CD4-positive, alpha-beta memory T cell (primary cell): Measurements from ENCODE around the gene GNB1L. TPM values are rescaled to one million over a fixed set of nuclear protein-coding genes. Genes with fewer than 3 reads are reported as not detected.

Source experiments
- CTCF ChIA-PET: fragments of 350-600 bp; sonication (Branson Sonifier 250); formaldehyde crosslinking; loops from one replicate; lab custom pipeline; 2021; ENCODE audit warnings: inconsistent platforms; ENCODE audit not compliant: partially characterized antibody; lab: Charles Lee
- POLR2A ChIA-PET: fragments of 350-600 bp; sonication (Branson Sonifier 250); formaldehyde crosslinking; loops from one replicate; lab custom pipeline; 2021; ENCODE audit not compliant: partially characterized antibody; lab: Charles Lee
- DNase-seq, 5 donors: peaks; one replicate each; pipeline versions ENCODE4 v3.0.0 to v3.0.0-alpha.2; 2020 to 2022; ENCODE audit warnings: mixed read lengths in 1 of 5
- H3K27ac ChIP-seq: one replicate; pipeline ENCODE4 v1.7.0; 2013; ENCODE audit warnings: low read depth, low read length
- H3K27me3 ChIP-seq: 2 replicates; pipeline ENCODE4 v1.7.0; 2013; ENCODE audit warnings: mild to moderate bottlenecking, low read length, moderate library complexity; ENCODE audit not compliant: insufficient read depth
- H3K36me3 ChIP-seq: 2 replicates; pipeline ENCODE4 v1.7.0; 2013; ENCODE audit warnings: mild to moderate bottlenecking, low read length, moderate library complexity; ENCODE audit not compliant: insufficient read depth
- H3K4me1 ChIP-seq: 2 replicates; pipeline ENCODE4 v1.7.0; 2013; ENCODE audit warnings: mild to moderate bottlenecking, low read length, moderate library complexity; ENCODE audit not compliant: insufficient read depth
- H3K4me3 ChIP-seq, 2 donors: one replicate each; pipeline ENCODE4 v1.7.0; 2013; ENCODE audit warnings: low read length in 2 of 2, mild to moderate bottlenecking in 1 of 2
- H3K9me3 ChIP-seq, 2 donors: one replicate each; pipeline ENCODE4 v1.7.0; 2013; ENCODE audit warnings: low read length in 2 of 2, control low read depth in 1 of 2; ENCODE audit not compliant: control insufficient read depth in 1 of 2
- H3K27ac Mint-ChIP-seq, 7 donors: one replicate each; pipeline ENCODE4 v1.8.0; 2020 to 2021; ENCODE audit warnings: mixed read lengths in 7 of 7, mild to moderate bottlenecking in 6 of 7, inconsistent platforms in 3 of 7, moderate library complexity in 3 of 7
- H3K27me3 Mint-ChIP-seq, 2 donors: one replicate each; pipeline ENCODE4 v1.8.0; 2020 to 2021; ENCODE audit warnings: mixed read lengths in 2 of 2
- H3K36me3 Mint-ChIP-seq, 2 donors: one replicate each; pipeline ENCODE4 v1.8.0; 2020 to 2021; ENCODE audit warnings: mixed read lengths in 2 of 2, inconsistent platforms in 1 of 2, mild to moderate bottlenecking in 1 of 2
- H3K4me1 Mint-ChIP-seq, 4 donors: one replicate each; pipeline ENCODE4 v1.8.0; 2020 to 2021; ENCODE audit warnings: mixed read lengths in 4 of 4, mild to moderate bottlenecking in 1 of 4
- H3K4me3 Mint-ChIP-seq, 8 donors: one replicate each; pipeline ENCODE4 v1.8.0; 2020 to 2021; ENCODE audit warnings: mixed read lengths in 8 of 8, mild to moderate bottlenecking in 7 of 8, moderate library complexity in 6 of 8, inconsistent platforms in 3 of 8
- H3K9me3 Mint-ChIP-seq, 8 donors: one replicate each; pipeline ENCODE4 v1.8.0; 2020 to 2021; ENCODE audit warnings: mixed read lengths in 8 of 8, mild to moderate bottlenecking in 5 of 8, inconsistent platforms in 3 of 8, moderate library complexity in 1 of 8
- intact Hi-C: fragments of 100-400 bp; cut with micrococcal nuclease; formaldehyde crosslinking; loops from one replicate; pipeline ENCODE4 v1.15.1; 2023
- polyA plus RNA-seq, 2 donors: library from polyadenylated mRNA; unstranded; fragments of 300-500 nt; fragmentation: Illumina TruSeq; gene quantifications; one replicate each; pipeline ENCODE4 v1.2.3, GENCODE V29; 2021
- total RNA-seq, 2 experiments: library from RNA; stranded (reverse); gene quantifications; one replicate each; pipeline ENCODE4 v1.2.3, GENCODE V29; 2021

GNB1L gene
- total and polyA plus RNA-seq, 4 experiments from 2014 or later, result 7.9 to 14.6 (median 10.7) TPM

DNA sequence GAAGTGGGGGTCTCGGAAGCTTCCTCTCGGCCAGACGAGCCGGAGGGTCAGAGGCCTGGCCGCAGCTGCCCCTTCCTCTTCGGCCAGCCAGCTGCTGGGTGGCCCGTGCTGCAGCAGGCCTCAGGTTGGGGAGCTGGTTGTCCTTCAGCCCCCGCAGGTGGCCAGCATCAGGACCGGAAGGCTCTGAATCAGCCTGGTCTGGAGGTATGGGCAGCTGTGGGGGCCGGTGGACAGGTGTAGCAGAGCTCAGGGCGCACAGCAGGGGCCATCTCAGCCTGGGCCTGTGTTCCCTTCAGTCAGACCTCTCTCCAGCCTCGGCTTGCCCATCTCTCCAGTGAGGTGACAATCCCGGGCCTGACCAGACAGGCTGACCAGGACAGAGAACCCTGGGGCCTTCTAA lies 107.9 kb downstream of the GNB1L start:
- no peaks in the 10 kb centered on the region for H3K9me3 ChIP-seq
- Mint-ChIP-seq H3K27ac (no peak overlapping the region), H3K4me3 (no peak overlapping the region), H3K4me1 (no peaks in the 10 kb centered on the region), H3K27me3 (no peaks in the 10 kb centered on the region), H3K9me3 (no peaks in the 10 kb centered on the region), H3K36me3 (no peaks in the 10 kb centered on the region)
- H3K4me3 ChIP-seq, result no peak overlapping the region
- intact Hi-C loops, result no loop called here
- POLR2A ChIA-PET, result no interaction called here
- no peak overlapping the region for H3K27ac ChIP-seq
- CTCF ChIA-PET, result interaction anchor here (1.8 kb wide), 1 partner anchor 10 kb away, joined by 5 read pairs; no protein-coding TSS in a partner anchor
- H3K36me3 ChIP-seq, result no peaks in the 10 kb centered on the region
- H3K27me3 ChIP-seq, result no peaks in the 10 kb centered on the region
- DNase-seq, result no peak
- no peaks in the 10 kb centered on the region for H3K4me1 ChIP-seq

DNA sequence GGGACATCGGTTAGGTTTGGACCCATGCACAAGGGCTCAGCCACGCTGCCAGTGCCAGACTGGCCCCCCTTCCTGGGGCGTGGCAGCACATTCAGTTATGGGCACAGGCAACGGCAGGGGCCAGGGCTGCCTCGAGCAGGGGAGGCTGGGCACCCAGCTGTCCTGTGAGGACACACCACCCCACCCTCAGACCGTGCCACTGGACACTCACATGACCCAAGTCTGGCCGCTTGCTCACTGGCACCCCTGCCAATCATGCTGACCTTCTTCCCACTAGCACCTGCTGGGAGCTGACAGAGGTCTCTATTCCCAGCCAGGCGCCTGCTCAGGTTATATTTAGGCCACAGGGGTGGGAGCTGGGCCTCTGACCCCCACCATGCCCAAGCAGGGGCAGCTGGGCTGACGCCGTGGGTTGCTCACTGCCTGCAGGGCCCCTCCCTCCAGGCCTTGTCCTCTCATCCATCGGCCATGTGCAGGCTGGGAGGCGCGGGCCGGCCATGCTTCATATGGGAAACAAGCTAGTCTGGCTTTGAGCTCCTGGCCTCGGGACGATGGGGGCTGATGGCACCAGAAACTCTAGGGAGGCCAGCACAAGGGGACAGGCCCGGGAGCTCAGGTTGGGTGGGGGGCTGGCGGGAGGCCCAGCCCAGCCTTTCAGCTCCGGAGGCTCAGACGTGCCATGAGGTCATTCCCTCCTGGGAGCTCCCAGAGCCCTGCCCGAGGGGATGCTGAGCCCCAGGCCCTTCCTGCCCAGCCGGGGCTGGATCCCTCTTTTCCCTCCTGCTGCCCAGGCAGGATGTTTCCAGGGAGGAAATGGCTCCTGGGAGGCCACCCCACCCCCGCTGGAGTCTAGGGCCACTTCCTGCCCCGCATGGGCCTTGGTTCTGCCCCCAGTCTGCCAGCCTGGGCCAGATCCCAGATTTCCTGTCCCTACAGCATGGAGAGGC lies 109.2 kb downstream of the GNB1L start:
- Histone ChIP-seq H3K27me3 (no peaks in the 10 kb centered on the region), H3K9me3 (no peaks in the 10 kb centered on the region), H3K27ac (no peak overlapping the region), H3K4me3 (no peak overlapping the region), H3K4me1 (no peaks in the 10 kb centered on the region), H3K36me3 (no peaks in the 10 kb centered on the region)
- ChIA-PET POLR2A (interaction anchor here (0.8 kb wide), 1 partner anchor 168 kb away, joined by 3 read pairs; no protein-coding TSS in a partner anchor), CTCF (interaction anchor here (1.3 kb wide), 1 partner anchor 15 kb away, joined by 3 read pairs; no protein-coding TSS in a partner anchor)
- DNase-seq, result no peak
- Mint-ChIP-seq H3K9me3 (no peaks in the 10 kb centered on the region), H3K27me3 (no peaks in the 10 kb centered on the region), H3K36me3 (no peaks in the 10 kb centered on the region), H3K4me3 (no peak overlapping the region), H3K4me1 (no peaks in the 10 kb centered on the region), H3K27ac (no peak overlapping the region)
- intact Hi-C loops, result no loop called here

DNA sequence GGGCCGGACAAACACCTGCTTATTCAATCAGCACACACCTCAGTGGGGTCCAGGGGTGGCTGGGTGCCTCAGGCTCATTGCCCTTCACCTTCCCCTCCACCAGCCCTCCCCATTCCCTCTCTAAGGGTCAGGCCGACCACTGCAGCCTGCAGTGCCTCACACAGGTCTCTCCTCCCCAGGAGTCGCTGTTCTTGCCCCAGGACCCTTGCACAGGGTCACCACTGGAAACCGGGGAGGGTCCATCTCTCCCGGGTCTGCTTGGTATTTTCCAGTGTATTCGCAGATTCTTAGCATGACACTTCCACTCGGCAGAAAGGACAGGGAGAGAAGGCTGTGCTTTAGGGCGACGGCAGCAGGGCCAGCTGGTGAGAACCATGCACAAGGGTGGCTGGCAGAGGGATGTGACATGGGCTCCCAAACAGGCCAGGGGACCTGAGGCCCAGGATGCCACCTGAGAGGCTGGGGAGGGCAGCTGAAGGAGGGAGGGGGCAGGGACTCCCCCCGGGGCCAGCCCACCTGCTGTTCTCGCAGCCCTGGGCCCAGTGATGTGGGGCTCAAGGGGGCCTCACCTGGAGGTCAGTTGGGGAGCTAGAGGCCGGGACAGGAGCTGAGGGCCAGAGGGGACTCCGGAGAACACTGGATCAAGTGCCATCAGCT lies 110.2 kb downstream of the GNB1L start:
- ChIA-PET CTCF (interaction anchor here (1.3 kb wide), 1 partner anchor 14 kb away, joined by 3 read pairs; no protein-coding TSS in a partner anchor), POLR2A (interaction anchor here (0.8 kb wide), 1 partner anchor 169 kb away, joined by 3 read pairs; no protein-coding TSS in a partner anchor)
- no peaks in the 10 kb centered on the region for H3K4me1 ChIP-seq
- H3K9me3 Mint-ChIP-seq, result no peaks in the 10 kb centered on the region
- H3K27me3 Mint-ChIP-seq, result no peaks in the 10 kb centered on the region
- no peaks in the 10 kb centered on the region for H3K4me1 Mint-ChIP-seq
- no peak overlapping the region for H3K27ac Mint-ChIP-seq
- no peaks in the 10 kb centered on the region for H3K27me3 ChIP-seq
- H3K27ac ChIP-seq, result no peak overlapping the region
- H3K36me3 ChIP-seq, result no peaks in the 10 kb centered on the region
- H3K4me3 ChIP-seq, result no peak overlapping the region
- H3K9me3 ChIP-seq, result no peaks in the 10 kb centered on the region
- intact Hi-C loops, result no loop called here
- H3K36me3 Mint-ChIP-seq, result no peaks in the 10 kb centered on the region
- H3K4me3 Mint-ChIP-seq, result no peak overlapping the region
- no peak for DNase-seq

DNA sequence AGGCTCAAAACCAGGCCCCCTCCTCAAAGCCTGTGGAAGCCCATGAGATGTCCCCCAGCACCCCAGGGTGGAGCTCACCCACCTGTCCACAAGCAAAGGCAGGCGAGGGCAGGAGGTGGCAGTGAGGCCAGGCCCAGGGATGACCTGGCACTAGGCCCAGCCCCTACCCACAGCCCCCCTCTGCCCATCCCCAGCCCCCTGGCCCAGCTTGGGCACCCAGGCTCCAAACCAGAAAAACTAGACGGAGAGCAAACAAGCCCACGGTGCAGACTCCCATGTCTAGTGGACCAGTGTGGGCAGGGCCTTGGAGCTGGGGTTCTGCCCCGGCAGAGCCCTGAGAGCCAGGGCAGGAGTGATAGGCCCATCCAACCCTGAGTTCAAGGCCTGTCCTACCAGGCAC lies 111.0 kb downstream of the GNB1L start:
- Histone ChIP-seq H3K36me3 (no peaks in the 10 kb centered on the region), H3K27ac (no peak overlapping the region), H3K27me3 (no peaks in the 10 kb centered on the region), H3K9me3 (no peaks in the 10 kb centered on the region), H3K4me1 (no peaks in the 10 kb centered on the region), H3K4me3 (no peak overlapping the region)
- Mint-ChIP-seq H3K4me3 (no peak overlapping the region), H3K9me3 (no peaks in the 10 kb centered on the region), H3K27me3 (no peaks in the 10 kb centered on the region), H3K36me3 (no peaks in the 10 kb centered on the region), H3K4me1 (no peaks in the 10 kb centered on the region), H3K27ac (no peak overlapping the region)
- POLR2A ChIA-PET, result no interaction called here
- intact Hi-C loops, result no loop called here
- CTCF ChIA-PET, result no interaction called here
- no peak for DNase-seq

DNA sequence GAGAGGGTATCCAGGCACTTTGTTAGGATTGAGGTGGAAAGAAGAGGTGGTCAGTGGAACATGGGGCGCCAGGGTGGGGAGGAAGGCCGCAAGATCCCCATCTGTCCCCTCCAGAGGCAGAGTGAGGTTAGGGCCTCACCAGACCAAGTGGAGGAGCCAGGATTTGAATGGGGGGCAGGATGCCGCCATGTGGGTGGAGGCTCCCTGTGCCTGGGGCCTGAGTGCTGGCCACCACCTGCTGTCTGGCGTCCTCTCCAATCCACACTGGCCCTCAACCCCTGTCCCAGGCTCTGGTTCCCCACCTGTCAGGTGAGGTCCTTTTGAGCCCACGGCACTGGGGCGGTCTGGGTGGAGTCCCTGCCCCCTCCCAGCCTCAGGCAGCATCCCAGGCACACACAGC lies 111.6 kb downstream of the GNB1L start:
- Histone ChIP-seq H3K36me3 (no peaks in the 10 kb centered on the region), H3K27ac (no peak overlapping the region), H3K9me3 (no peaks in the 10 kb centered on the region), H3K4me1 (no peaks in the 10 kb centered on the region), H3K4me3 (no peak overlapping the region), H3K27me3 (no peaks in the 10 kb centered on the region)
- intact Hi-C loops, result no loop called here
- no peak for DNase-seq
- POLR2A ChIA-PET, result no interaction called here
- Mint-ChIP-seq H3K36me3 (no peaks in the 10 kb centered on the region), H3K9me3 (no peaks in the 10 kb centered on the region), H3K4me3 (no peak overlapping the region), H3K27me3 (no peaks in the 10 kb centered on the region), H3K27ac (no peak overlapping the region), H3K4me1 (no peaks in the 10 kb centered on the region)
- CTCF ChIA-PET, result no interaction called here

DNA sequence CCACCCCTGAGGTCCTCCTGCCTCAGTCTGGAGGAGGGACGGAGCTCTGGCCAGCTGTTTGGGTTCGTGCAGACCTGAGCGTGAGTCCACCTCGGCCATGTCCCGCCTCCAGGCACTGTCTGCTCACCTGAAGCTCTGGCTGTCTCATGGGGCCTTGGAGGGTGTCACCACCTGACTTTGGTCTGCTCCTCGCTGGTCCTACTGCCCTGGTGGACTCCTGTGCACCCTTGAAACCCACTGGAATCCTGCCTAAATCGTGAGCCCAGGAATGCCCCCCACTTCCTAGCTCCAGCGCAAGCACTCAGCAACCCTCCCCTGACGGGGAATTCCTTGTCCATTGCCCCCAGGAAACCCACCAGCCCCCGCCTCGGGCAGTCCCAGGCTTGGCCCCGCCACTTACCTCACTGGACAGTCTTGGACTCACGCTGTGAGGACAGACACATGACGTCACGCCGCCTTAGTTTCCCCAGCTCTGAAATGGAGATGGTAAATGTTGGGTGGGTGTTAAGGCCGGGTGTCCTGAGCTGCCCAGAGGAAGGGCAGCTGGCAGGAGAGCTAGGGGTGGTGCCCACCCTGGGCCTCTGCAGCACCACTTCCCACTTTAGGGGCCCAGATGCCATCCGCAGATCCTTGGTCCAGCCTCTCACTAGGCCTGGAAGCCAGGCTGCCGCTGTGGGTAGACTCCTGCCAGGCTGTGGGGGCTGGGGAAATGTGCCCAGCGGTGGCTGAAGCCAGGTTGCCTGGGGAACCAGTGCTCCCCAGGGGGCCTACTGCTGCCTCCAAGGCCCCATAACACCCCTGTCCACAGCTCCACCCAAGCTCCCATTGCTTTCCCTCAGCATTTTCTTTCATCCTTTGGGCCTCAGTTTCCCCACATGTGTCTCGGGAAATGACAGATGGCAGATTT lies 112.3 kb downstream of the GNB1L start:
- H3K27me3 ChIP-seq, result no peaks in the 10 kb centered on the region
- no peaks in the 10 kb centered on the region for H3K36me3 Mint-ChIP-seq
- intact Hi-C loops, result no loop called here
- DNase-seq, result no peak
- H3K4me1 Mint-ChIP-seq, result no peaks in the 10 kb centered on the region
- POLR2A ChIA-PET, result no interaction called here
- H3K9me3 ChIP-seq, result no peaks in the 10 kb centered on the region
- no peaks in the 10 kb centered on the region for H3K9me3 Mint-ChIP-seq
- no peak overlapping the region for H3K27ac Mint-ChIP-seq
- CTCF ChIA-PET, result interaction anchor here (2.7 kb wide), 1 partner anchor 12 kb away, joined by 13 read pairs; no protein-coding TSS in a partner anchor
- H3K4me1 ChIP-seq, result no peaks in the 10 kb centered on the region
- H3K4me3 Mint-ChIP-seq, result no peak overlapping the region
- H3K4me3 ChIP-seq, result no peak overlapping the region
- H3K36me3 ChIP-seq, result no peaks in the 10 kb centered on the region
- no peak overlapping the region for H3K27ac ChIP-seq
- H3K27me3 Mint-ChIP-seq, result no peaks in the 10 kb centered on the region
